Lower lobe of right lung (tissue), 2 donors: ENCODE measurements around the gene CCT7. TPM values are rescaled to one million over a fixed set of nuclear protein-coding genes. Genes with fewer than 3 reads are reported as not detected.

Source experiments
- ATAC-seq, 2 donors: fragments of 200-7000 bp; cut with Tn5 transposase; one replicate each; pipeline ENCODE4 v1.9.1; 2020 to 2022; ENCODE audit warnings: mild to moderate bottlenecking in 2 of 2, moderate library complexity in 2 of 2
- DNase-seq: peaks from one replicate; pipeline ENCODE4 v3.0.0-alpha.2; 2020
- H3K27ac ChIP-seq: fragments of 200-600 bp; one replicate; pipeline ENCODE4 v1.8.0; 2022
- H3K27me3 ChIP-seq: fragments of 200-600 bp; one replicate; pipeline ENCODE4 v1.8.0; 2022; ENCODE audit warnings: low read depth
- H3K36me3 ChIP-seq: fragments of 200-600 bp; one replicate; pipeline ENCODE4 v1.8.0; 2022; ENCODE audit warnings: mild to moderate bottlenecking
- H3K4me1 ChIP-seq: fragments of 200-600 bp; one replicate; pipeline ENCODE4 v1.8.0; 2022
- H3K4me3 ChIP-seq: fragments of 200-600 bp; one replicate; pipeline ENCODE4 v1.8.0; 2022; ENCODE audit warnings: mild to moderate bottlenecking
- H3K9me3 ChIP-seq: fragments of 200-600 bp; one replicate; pipeline ENCODE4 v1.8.0; 2022
- intact Hi-C: fragments of 100-400 bp; cut with DNase I; formaldehyde crosslinking; loops from one replicate; pipeline ENCODE4 v1.11.0; 2022
- total RNA-seq: library from RNA; stranded (reverse); fragmentation: NEBNext Ultra II Directional; extraction: Animal tissue kit (Norgen Biotek cat#: 25700); gene quantifications from one replicate; pipeline ENCODE4 v1.2.1, GENCODE V29; 2021
- TF ChIP-seq, protein P1 (sequence below): fragments of 200-600 bp; IDR thresholded peaks from one replicate; pipeline ENCODE4 v1.8.0; 2022; ENCODE audit warnings: antibody characterized with exemption, mild to moderate bottlenecking
- donor health status: DM: no; HTN: yes; CAD: no; lungs with severe emphysema.

CCT7 gene
- total RNA-seq, 1 donor from 2014 or later, result 151 TPM

DNA sequence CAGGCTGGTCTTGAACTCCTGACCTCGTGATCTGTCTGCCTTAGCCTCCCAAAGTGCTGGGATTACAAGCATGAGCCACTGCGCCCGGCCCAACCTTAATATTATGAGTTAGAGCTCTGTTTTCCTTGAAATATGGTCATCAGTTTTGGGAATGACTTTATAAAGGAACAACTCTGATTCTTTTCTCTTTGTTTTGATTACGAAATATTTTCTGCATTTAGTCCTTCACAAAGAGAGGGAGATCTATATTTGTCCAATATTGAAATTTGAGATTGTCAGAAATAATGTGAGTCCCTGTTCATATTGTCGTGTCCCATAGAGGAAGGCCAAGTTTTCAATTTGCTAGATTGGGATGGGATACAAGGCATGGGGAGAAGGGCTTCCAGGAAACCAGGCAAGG lies 16.9 kb upstream of the CCT7 start:
- H3K4me3 ChIP-seq, result no peak overlapping the region
- TF ChIP-seq, protein P1, sequence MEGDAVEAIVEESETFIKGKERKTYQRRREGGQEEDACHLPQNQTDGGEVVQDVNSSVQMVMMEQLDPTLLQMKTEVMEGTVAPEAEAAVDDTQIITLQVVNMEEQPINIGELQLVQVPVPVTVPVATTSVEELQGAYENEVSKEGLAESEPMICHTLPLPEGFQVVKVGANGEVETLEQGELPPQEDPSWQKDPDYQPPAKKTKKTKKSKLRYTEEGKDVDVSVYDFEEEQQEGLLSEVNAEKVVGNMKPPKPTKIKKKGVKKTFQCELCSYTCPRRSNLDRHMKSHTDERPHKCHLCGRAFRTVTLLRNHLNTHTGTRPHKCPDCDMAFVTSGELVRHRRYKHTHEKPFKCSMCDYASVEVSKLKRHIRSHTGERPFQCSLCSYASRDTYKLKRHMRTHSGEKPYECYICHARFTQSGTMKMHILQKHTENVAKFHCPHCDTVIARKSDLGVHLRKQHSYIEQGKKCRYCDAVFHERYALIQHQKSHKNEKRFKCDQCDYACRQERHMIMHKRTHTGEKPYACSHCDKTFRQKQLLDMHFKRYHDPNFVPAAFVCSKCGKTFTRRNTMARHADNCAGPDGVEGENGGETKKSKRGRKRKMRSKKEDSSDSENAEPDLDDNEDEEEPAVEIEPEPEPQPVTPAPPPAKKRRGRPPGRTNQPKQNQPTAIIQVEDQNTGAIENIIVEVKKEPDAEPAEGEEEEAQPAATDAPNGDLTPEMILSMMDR, result no peak
- H3K27me3 ChIP-seq, result no peaks in the 10 kb centered on the region
- peaks cover 19% of the 10 kb centered on the region for H3K4me1 ChIP-seq
- ATAC-seq (no peak), DNase-seq (no peak)
- peaks cover 32% of the 10 kb centered on the region for H3K36me3 ChIP-seq
- intact Hi-C loops, result no loop called here
- no peak overlapping the region for H3K27ac ChIP-seq
- H3K9me3 ChIP-seq, result no peaks in the 10 kb centered on the region

DNA sequence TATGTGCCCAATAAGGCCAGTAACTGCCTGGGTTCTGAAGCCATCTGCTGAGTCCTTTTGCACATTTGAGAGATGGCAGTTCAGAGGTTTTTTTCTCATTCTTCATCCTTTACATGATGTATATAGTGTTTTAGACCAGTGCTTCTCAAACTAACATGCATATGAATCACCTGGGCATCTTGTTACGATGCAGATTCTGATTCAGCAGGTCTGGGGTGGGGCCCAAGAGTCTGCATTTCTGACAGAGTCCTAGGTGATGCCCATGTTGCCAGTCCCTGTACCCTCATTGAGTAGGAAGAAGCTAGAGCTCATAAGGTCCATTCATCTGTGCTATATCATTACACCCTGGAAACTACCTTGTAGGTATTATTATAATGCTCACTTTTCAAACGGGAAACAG lies 16.3 kb upstream of the CCT7 start:
- no peaks in the 10 kb centered on the region for H3K27me3 ChIP-seq
- H3K36me3 ChIP-seq, result peaks cover 38% of the 10 kb centered on the region
- DNase-seq (no peak), ATAC-seq (no peak)
- H3K27ac ChIP-seq, result no peak overlapping the region
- TF ChIP-seq, protein P1, result no peak
- intact Hi-C loops, result no loop called here
- no peak overlapping the region for H3K4me3 ChIP-seq
- H3K9me3 ChIP-seq, result no peaks in the 10 kb centered on the region
- H3K4me1 ChIP-seq, result peaks cover 14% of the 10 kb centered on the region

DNA sequence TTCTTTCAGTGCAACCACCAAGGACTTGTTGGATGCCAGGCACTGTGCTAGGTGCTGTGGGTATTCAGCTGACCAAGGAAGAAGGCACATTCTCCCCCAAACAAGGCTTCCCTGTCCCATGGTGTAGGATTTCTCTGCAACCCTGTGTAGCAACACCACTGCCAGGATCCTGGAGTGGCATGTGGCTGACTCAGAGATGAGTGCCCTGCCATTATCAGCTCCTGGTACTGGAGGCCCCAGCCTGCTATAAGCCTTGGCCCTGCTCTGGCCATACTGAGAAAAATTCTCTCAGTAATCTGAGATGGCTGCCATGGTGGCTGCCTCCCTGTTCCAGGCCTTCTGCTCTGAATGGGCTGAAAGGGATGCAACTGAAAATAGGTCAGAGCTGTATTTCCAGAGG lies 15.8 kb upstream of the CCT7 start:
- TF ChIP-seq, protein P1, result no peak
- Histone ChIP-seq H3K27me3 (no peaks in the 10 kb centered on the region), H3K9me3 (no peaks in the 10 kb centered on the region), H3K27ac (no peak overlapping the region), H3K4me1 (peaks cover 13% of the 10 kb centered on the region), H3K4me3 (no peak overlapping the region), H3K36me3 (peaks cover 43% of the 10 kb centered on the region)
- ATAC-seq, result no peak
- no peak for DNase-seq
- intact Hi-C loops, result no loop called here

DNA sequence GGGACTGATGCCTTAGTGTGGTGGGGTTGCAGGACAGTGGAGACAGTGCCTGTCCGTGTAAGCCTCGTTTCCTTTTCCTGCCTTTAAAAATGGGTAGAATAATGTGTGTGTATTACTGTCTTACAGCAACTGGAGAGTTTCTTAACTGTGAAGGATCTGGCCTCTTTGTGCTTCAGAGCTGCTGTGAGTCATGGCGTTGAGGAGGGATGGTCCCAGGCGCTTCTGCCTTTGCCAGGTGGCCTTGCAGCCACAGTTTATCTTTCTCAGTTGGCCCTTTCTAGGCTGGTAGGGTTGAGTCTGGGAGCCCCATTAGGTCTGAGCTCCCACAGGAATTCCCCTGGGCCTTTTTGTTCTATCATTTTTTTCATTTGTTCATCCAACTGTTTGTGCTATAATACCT lies 10.3 kb upstream of the CCT7 start:
- no peak overlapping the region for H3K4me3 ChIP-seq
- DNase-seq (no peak), ATAC-seq (no peak)
- H3K4me1 ChIP-seq, result no peaks in the 10 kb centered on the region
- intact Hi-C loops, result no loop called here
- H3K9me3 ChIP-seq, result no peaks in the 10 kb centered on the region
- H3K36me3 ChIP-seq, result peaks cover 77% of the 10 kb centered on the region
- H3K27ac ChIP-seq, result no peak overlapping the region
- TF ChIP-seq, protein P1, result no peak
- H3K27me3 ChIP-seq, result no peaks in the 10 kb centered on the region

DNA sequence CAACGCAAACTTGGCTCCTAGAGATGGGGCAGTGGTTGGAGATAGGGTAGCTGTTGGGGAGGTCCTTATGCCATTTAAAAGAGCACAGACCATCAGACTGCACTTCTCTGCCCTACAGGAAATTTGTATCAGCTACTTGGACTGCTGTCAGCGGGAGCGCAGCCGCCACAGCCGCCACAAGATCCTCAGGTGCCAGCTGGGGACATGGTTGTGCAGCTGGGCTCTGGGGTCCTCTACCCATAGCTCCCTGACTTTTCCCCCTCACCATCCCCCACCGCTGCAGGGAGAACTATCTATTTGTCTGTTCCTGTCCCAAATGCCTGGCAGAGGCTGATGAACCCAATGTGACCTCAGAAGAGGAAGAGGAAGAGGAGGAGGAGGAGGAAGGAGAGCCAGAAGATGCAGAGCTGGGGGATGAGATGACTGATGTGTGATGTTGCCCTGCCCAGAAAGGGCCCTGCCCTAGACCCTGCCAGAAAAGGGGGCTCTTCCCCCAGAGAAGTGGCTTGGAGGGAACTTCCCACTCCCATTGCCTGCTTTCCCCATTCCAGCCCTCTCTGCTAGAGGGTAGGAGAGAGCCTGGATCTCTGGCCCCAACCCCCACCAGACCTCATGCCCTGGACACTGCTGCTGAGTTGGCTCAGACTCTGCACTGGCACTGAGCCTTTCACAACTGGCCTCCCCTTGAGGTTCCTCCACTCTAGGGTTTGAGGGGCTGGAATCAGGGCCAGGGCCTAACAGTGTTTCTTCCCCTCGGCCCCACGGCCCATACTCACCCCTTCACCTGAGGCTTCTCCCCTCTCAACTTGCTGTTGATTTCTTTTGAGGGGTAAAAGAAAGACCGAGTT lies 8.4 kb upstream of the CCT7 start:
- Histone ChIP-seq H3K9me3 (no peaks in the 10 kb centered on the region), H3K27me3 (no peaks in the 10 kb centered on the region), H3K4me1 (no peaks in the 10 kb centered on the region), H3K4me3 (no peak overlapping the region), H3K27ac (no peak overlapping the region), H3K36me3 (peaks cover 68% of the 10 kb centered on the region)
- intact Hi-C loops, result no loop called here
- TF ChIP-seq, protein P1, result no peak
- ATAC-seq (peak in 1 of 2 donors; percentile 11), DNase-seq (no peak)
